ENCODE measurements around the gene CALD1.

CALD1 gene

GRCh38 chr7:134782121-134782623, 2.7 kb downstream of the CALD1 start:
- DNase-seq (ENCODE audit: low spot score), result no peak
- Histone ChIP-seq H2BK120ac (ENCODE audit: low read depth, low read length) (no peak overlapping the region), H3K36me3 (replicated peaks in 1 of 2; ENCODE audit: control insufficient read depth in 2 of 2, insufficient read depth in 2 of 2, low read length in 2 of 2) (peaks cover 0 to 2% of the 10 kb centered on the region in 2 donors), H4K8ac (ENCODE audit: low read depth, low read length) (no peak overlapping the region), H3K4ac (ENCODE audit: low read length) (no peak overlapping the region), H2BK5ac (ENCODE audit: low read length) (no peak overlapping the region), H2BK12ac (ENCODE audit: low read length) (no peak overlapping the region), H3K4me1 (ENCODE audit: control insufficient read depth in 2 of 2, insufficient read depth in 1 of 2, low read depth in 1 of 2, low read length in 2 of 2) (peaks cover 9 to 34% of the 10 kb centered on the region in 2 donors), H3K27me3 (ENCODE audit: control insufficient read depth in 3 of 3, insufficient read depth in 3 of 3, low read depth in 1 of 3, low read length in 3 of 3) (no peaks in the 10 kb centered on the region), H4K91ac (ENCODE audit: low read depth, low read length, poor library complexity) (no peak overlapping the region), H2AFZ (ENCODE audit: low read length) (no peak overlapping the region), H3K23ac (ENCODE audit: low read depth, low read length, poor library complexity) (no peak overlapping the region), H3K14ac (ENCODE audit: low read length) (no peak overlapping the region), H2BK15ac (ENCODE audit: low read length) (no peak overlapping the region), H3K9me3 (replicated peaks in 1 of 2; ENCODE audit: control insufficient read depth in 2 of 2, insufficient read depth in 1 of 2, low read depth in 1 of 2, low read length in 2 of 2) (no peaks in the 10 kb centered on the region), H2AK5ac (ENCODE audit: low read depth, low read length) (no peak overlapping the region), H3K18ac (ENCODE audit: low read length) (no peak overlapping the region), H3K79me1 (ENCODE audit: low read depth, low read length) (no peaks in the 10 kb centered on the region), H3K4me3 (ENCODE audit: low read length in 2 of 2) (no peak overlapping the region), H3K4me2 (ENCODE audit: insufficient read depth, low read length, poor library complexity, severe bottlenecking) (no peak overlapping the region), H3K9ac (ENCODE audit: low read depth, low read length, poor library complexity) (no peak overlapping the region), H3K27ac (replicated peaks; ENCODE audit: low read length) (no peak overlapping the region)
- WGBS, 2 donors (ENCODE audit: extremely low coverage in 2 of 2, insufficient read length in 2 of 2, insufficient replicate concordance in 1 of 2), result no CpG with 5 or more reads among the region's 4 CpGs

- Histone ChIP-seq H3K23ac (ENCODE audit: low read depth, low read length, poor library complexity) (no peak overlapping the region), H4K8ac (ENCODE audit: low read depth, low read length) (no peak overlapping the region), H3K9me3 (replicated peaks in 1 of 2; ENCODE audit: control insufficient read depth in 2 of 2, insufficient read depth in 1 of 2, low read depth in 1 of 2, low read length in 2 of 2) (no peaks in the 10 kb centered on the region), H3K27ac (replicated peaks; ENCODE audit: low read length) (no peak overlapping the region), H2BK12ac (ENCODE audit: low read length) (no peak overlapping the region), H2BK120ac (ENCODE audit: low read depth, low read length) (no peak overlapping the region), H3K4me2 (ENCODE audit: insufficient read depth, low read length, poor library complexity, severe bottlenecking) (no peak overlapping the region), H2BK5ac (ENCODE audit: low read length) (no peak overlapping the region), H3K9ac (ENCODE audit: low read depth, low read length, poor library complexity) (no peak overlapping the region), H2AFZ (ENCODE audit: low read length) (no peak overlapping the region), H3K18ac (ENCODE audit: low read length) (no peak overlapping the region), H3K4me1 (ENCODE audit: control insufficient read depth in 2 of 2, insufficient read depth in 1 of 2, low read depth in 1 of 2, low read length in 2 of 2) (peaks cover 6 to 33% of the 10 kb centered on the region in 2 donors), H2BK15ac (ENCODE audit: low read length) (no peak overlapping the region), H3K36me3 (replicated peaks in 1 of 2; ENCODE audit: control insufficient read depth in 2 of 2, insufficient read depth in 2 of 2, low read length in 2 of 2) (peaks cover 0 to 2% of the 10 kb centered on the region in 2 donors), H2AK5ac (ENCODE audit: low read depth, low read length) (no peak overlapping the region), H3K27me3 (ENCODE audit: control insufficient read depth in 3 of 3, insufficient read depth in 3 of 3, low read depth in 1 of 3, low read length in 3 of 3) (no peaks in the 10 kb centered on the region), H3K79me1 (ENCODE audit: low read depth, low read length) (no peaks in the 10 kb centered on the region), H4K91ac (ENCODE audit: low read depth, low read length, poor library complexity) (no peak overlapping the region), H3K4me3 (ENCODE audit: low read length in 2 of 2) (no peak overlapping the region), H3K4ac (ENCODE audit: low read length) (no peak overlapping the region), H3K14ac (ENCODE audit: low read length) (no peak overlapping the region)
- DNase-seq (ENCODE audit: low spot score), result no peak
- WGBS, 2 donors (ENCODE audit: extremely low coverage in 2 of 2, insufficient read length in 2 of 2, insufficient replicate concordance in 1 of 2), result no CpG with 5 or more reads among the region's 7 CpGs
Measured at GRCh38 chr7:134783294-134784069, 4.0 kb downstream of the CALD1 start.

- H3K36me3 ChIP-seq (replicated peaks in 1 of 2; ENCODE audit: control insufficient read depth in 2 of 2, insufficient read depth in 2 of 2, low read length in 2 of 2), result peaks cover 0 to 2% of the 10 kb centered on the region in 2 donors
- no peak overlapping the region for H3K18ac ChIP-seq (ENCODE audit: low read length)
- DNase-seq (ENCODE audit: low spot score), result no peak
- no peak overlapping the region for H3K9ac ChIP-seq (ENCODE audit: low read depth, low read length, poor library complexity)
- H3K9me3 ChIP-seq (replicated peaks in 1 of 2; ENCODE audit: control insufficient read depth in 2 of 2, insufficient read depth in 1 of 2, low read depth in 1 of 2, low read length in 2 of 2), result no peaks in the 10 kb centered on the region
- no peak overlapping the region for H2AK5ac ChIP-seq (ENCODE audit: low read depth, low read length)
- no CpG with 5 or more reads among the region's 9 CpGs for WGBS, 2 donors (ENCODE audit: extremely low coverage in 2 of 2, insufficient read length in 2 of 2, insufficient replicate concordance in 1 of 2)
- no peak overlapping the region for H2BK5ac ChIP-seq (ENCODE audit: low read length)
- no peak overlapping the region for H3K4ac ChIP-seq (ENCODE audit: low read length)
- H3K23ac ChIP-seq (ENCODE audit: low read depth, low read length, poor library complexity), result no peak overlapping the region
- no peak overlapping the region for H3K4me2 ChIP-seq (ENCODE audit: insufficient read depth, low read length, poor library complexity, severe bottlenecking)
- peaks cover 5 to 26% of the 10 kb centered on the region in 2 donors for H3K4me1 ChIP-seq (ENCODE audit: control insufficient read depth in 2 of 2, insufficient read depth in 1 of 2, low read depth in 1 of 2, low read length in 2 of 2)
- no peak overlapping the region for H2BK12ac ChIP-seq (ENCODE audit: low read length)
- no peak overlapping the region for H4K91ac ChIP-seq (ENCODE audit: low read depth, low read length, poor library complexity)
- H3K4me3 ChIP-seq (ENCODE audit: low read length in 2 of 2), result no peak overlapping the region
- H3K27me3 ChIP-seq (ENCODE audit: control insufficient read depth in 3 of 3, insufficient read depth in 3 of 3, low read depth in 1 of 3, low read length in 3 of 3), result no peaks in the 10 kb centered on the region
- no peak overlapping the region for H3K14ac ChIP-seq (ENCODE audit: low read length)
- H3K79me1 ChIP-seq (ENCODE audit: low read depth, low read length), result no peaks in the 10 kb centered on the region
- H3K27ac ChIP-seq (replicated peaks; ENCODE audit: low read length), result no peak overlapping the region
- H4K8ac ChIP-seq (ENCODE audit: low read depth, low read length), result no peak overlapping the region
- H2BK120ac ChIP-seq (ENCODE audit: low read depth, low read length), result no peak overlapping the region
- H2BK15ac ChIP-seq (ENCODE audit: low read length), result no peak overlapping the region
- H2AFZ ChIP-seq (ENCODE audit: low read length), result no peak overlapping the region
Measured at GRCh38 chr7:134784251-134785049, 5.0 kb downstream of the CALD1 start.

GRCh38 chr7:134785842-134786241, 6.4 kb downstream of the CALD1 start:
- H2BK15ac ChIP-seq (ENCODE audit: low read length), result no peak overlapping the region
- no peak for DNase-seq (ENCODE audit: low spot score)
- no peak overlapping the region for H2BK12ac ChIP-seq (ENCODE audit: low read length)
- no peak overlapping the region for H3K23ac ChIP-seq (ENCODE audit: low read depth, low read length, poor library complexity)
- no peak overlapping the region for H3K27ac ChIP-seq (replicated peaks; ENCODE audit: low read length)
- no peak overlapping the region for H3K14ac ChIP-seq (ENCODE audit: low read length)
- no peaks in the 10 kb centered on the region for H3K79me1 ChIP-seq (ENCODE audit: low read depth, low read length)
- no peak overlapping the region for H4K91ac ChIP-seq (ENCODE audit: low read depth, low read length, poor library complexity)
- no peaks in the 10 kb centered on the region for H3K27me3 ChIP-seq (ENCODE audit: control insufficient read depth in 3 of 3, insufficient read depth in 3 of 3, low read depth in 1 of 3, low read length in 3 of 3)
- no peak overlapping the region for H4K8ac ChIP-seq (ENCODE audit: low read depth, low read length)
- H3K4ac ChIP-seq (ENCODE audit: low read length), result no peak overlapping the region
- H3K4me2 ChIP-seq (ENCODE audit: insufficient read depth, low read length, poor library complexity, severe bottlenecking), result no peak overlapping the region
- no peak overlapping the region for H3K9ac ChIP-seq (ENCODE audit: low read depth, low read length, poor library complexity)
- no peak overlapping the region for H2BK5ac ChIP-seq (ENCODE audit: low read length)
- no peak overlapping the region for H2BK120ac ChIP-seq (ENCODE audit: low read depth, low read length)
- no peak overlapping the region for H3K18ac ChIP-seq (ENCODE audit: low read length)
- no peak overlapping the region for H2AK5ac ChIP-seq (ENCODE audit: low read depth, low read length)
- peaks cover 5 to 27% of the 10 kb centered on the region in 2 donors for H3K4me1 ChIP-seq (ENCODE audit: control insufficient read depth in 2 of 2, insufficient read depth in 1 of 2, low read depth in 1 of 2, low read length in 2 of 2)
- H3K36me3 ChIP-seq (replicated peaks in 1 of 2; ENCODE audit: control insufficient read depth in 2 of 2, insufficient read depth in 2 of 2, low read length in 2 of 2), result peaks cover 0 to 2% of the 10 kb centered on the region in 2 donors
- no peak overlapping the region for H2AFZ ChIP-seq (ENCODE audit: low read length)
- no peak overlapping the region for H3K4me3 ChIP-seq (ENCODE audit: low read length in 2 of 2)
- H3K9me3 ChIP-seq (replicated peaks in 1 of 2; ENCODE audit: control insufficient read depth in 2 of 2, insufficient read depth in 1 of 2, low read depth in 1 of 2, low read length in 2 of 2), result no peaks in the 10 kb centered on the region

All from neuronal stem cell (in vitro differentiated cells).